ENCODE measurements around the gene GRIA4. TPM values are rescaled to one million over a fixed set of nuclear protein-coding genes. Genes with fewer than 3 reads are reported as not detected.

The GRIA4 gene
- total and polyA plus RNA-seq, 2 of the 13 experiments (the other 11 are each of a cell fraction or from before 2014, with no cell fraction given), result not detected

DNA sequence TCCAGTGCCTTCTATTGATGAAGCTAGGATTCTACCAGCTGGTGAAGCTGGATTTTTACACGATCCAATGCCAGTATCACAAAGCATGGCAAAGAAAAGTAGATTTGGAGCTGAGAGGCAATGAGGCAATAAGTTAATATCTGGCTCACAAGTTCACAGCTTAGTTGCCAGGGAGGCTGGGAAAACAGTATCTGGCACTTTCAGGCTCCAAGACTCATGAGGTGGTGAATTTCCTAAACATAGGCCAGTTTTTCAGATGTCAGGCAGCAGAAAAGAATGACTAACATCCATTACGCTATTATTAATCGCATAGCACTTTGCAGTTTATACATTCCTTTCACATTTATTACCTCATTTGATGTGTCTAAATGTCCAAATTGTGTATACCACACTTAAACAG is 122.7 kb downstream of the GRIA4 start (continued):
- TF ChIP-seq ZNF367 (CRISPR knock-in tag; IDR thresholded peaks at IDR 0.05; ENCODE audit: borderline replicate concordance) (no peak), ZFP82 (CRISPR knock-in tag; IDR thresholded peaks at IDR 0.05; ENCODE audit: borderline replicate concordance) (no peak), HDAC6 (IDR thresholded peaks at IDR 0.05; ENCODE audit: low read depth, low read length) (no peak), ZBTB7A (CRISPR knock-in tag; IDR thresholded peaks at IDR 0.05) (no peak), FOSL1 (CRISPR knock-in tag; IDR thresholded peaks at IDR 0.05; ENCODE audit: borderline replicate concordance) (no peak), THRA (CRISPR knock-in tag; IDR thresholded peaks at IDR 0.05; ENCODE audit: borderline replicate concordance) (no peak), ZNF772 (CRISPR knock-in tag; IDR thresholded peaks at IDR 0.05) (no peak), ZNF549 (CRISPR knock-in tag; IDR thresholded peaks at IDR 0.05) (no peak), HMG20B (CRISPR knock-in tag; conservative IDR thresholded peaks at IDR 0.05) (no peak)
- TF ChIP-seq, protein P1, sequence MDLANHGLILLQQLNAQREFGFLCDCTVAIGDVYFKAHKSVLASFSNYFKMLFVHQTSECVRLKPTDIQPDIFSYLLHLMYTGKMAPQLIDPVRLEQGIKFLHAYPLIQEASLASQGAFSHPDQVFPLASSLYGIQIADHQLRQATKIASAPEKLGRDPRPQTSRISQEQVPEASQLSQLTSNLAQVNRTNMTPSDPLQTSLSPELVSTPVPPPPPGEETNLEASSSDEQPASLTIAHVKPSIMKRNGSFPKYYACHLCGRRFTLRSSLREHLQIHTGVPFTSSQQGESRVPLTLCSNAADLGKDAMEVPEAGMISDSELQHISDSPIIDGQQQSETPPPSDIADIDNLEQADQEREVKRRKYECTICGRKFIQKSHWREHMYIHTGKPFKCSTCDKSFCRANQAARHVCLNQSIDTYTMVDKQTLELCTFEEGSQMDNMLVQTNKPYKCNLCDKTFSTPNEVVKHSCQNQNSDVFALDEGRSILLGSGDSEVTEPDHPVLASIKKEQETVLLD (CRISPR knock-in tag; IDR thresholded peaks at IDR 0.05; ENCODE audit: low read depth), result no peak
- TF ChIP-seq, protein P2, sequence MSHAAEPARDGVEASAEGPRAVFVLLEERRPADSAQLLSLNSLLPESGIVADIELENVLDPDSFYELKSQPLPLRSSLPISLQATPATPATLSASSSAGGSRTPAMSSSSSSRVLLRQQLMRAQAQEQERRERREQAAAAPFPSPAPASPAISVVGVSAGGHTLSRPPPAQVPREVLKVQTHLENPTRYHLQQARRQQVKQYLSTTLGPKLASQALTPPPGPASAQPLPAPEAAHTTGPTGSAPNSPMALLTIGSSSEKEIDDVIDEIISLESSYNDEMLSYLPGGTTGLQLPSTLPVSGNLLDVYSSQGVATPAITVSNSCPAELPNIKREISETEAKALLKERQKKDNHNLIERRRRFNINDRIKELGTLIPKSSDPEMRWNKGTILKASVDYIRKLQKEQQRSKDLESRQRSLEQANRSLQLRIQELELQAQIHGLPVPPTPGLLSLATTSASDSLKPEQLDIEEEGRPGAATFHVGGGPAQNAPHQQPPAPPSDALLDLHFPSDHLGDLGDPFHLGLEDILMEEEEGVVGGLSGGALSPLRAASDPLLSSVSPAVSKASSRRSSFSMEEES (CRISPR knock-in tag; IDR thresholded peaks at IDR 0.05), result no peak
- TF ChIP-seq, protein P3, sequence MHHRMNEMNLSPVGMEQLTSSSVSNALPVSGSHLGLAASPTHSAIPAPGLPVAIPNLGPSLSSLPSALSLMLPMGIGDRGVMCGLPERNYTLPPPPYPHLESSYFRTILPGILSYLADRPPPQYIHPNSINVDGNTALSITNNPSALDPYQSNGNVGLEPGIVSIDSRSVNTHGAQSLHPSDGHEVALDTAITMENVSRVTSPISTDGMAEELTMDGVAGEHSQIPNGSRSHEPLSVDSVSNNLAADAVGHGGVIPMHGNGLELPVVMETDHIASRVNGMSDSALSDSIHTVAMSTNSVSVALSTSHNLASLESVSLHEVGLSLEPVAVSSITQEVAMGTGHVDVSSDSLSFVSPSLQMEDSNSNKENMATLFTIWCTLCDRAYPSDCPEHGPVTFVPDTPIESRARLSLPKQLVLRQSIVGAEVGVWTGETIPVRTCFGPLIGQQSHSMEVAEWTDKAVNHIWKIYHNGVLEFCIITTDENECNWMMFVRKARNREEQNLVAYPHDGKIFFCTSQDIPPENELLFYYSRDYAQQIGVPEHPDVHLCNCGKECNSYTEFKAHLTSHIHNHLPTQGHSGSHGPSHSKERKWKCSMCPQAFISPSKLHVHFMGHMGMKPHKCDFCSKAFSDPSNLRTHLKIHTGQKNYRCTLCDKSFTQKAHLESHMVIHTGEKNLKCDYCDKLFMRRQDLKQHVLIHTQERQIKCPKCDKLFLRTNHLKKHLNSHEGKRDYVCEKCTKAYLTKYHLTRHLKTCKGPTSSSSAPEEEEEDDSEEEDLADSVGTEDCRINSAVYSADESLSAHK (CRISPR knock-in tag; IDR thresholded peaks at IDR 0.05; ENCODE audit: borderline replicate concordance), result no peak
